Hematopoietic multipotent progenitor cell treated with erythropoietin and hydrocortisone succinate and interleukin-3 and kit ligand, for 15 days (in vitro differentiated cells): ENCODE measurements around the gene NIPBL.
"Not testable (repeated sequence)": the region's sequence is repeated elsewhere in the genome, so short reads cannot be mapped to it uniquely, and the experiment has no call there.

Experiments
- DNase-seq: peaks from one replicate; pipeline ENCODE4 v3.0.0-alpha.2; 2015; ENCODE audit warnings: low spot score

Gene NIPBL

DNA sequence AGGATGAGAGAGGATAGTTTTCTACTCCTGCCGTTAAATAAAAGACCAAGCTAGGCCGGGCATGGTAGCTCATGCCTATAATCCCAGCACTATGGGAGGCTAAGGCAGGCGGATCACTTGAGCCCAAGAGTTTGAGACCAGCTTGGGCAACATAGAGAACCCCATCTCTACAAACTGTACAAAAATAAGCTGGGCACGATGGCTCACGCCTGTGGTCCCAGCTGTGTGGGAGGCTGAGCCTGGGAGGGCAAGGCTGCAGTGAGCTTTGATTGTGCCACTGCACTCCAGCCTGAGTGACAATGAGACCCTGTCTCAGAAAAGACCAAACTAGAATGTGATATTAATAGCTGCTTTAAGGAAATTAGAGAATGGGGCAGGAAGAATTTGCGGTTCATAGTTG, 158.4 kb downstream of the NIPBL start:
- DNase-seq, result no peak

DNA sequence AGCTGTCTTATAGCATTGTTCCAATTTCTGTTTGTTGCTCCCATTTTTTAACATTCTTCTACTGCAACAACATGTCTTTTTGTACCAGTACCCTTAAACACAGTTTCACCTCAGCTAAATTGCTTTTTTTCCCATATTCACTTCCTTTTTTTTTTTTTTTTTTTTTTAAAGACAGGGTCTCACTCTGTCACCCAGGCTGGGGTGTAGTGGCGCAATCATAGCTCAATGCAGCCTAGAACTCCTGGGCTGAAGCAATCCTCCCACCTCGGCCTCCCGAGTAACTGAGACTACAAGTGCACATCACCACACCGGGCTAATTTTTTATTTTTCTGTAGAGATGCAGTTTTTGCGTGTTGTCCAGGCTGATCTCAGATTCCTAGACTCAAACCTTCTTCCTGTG, 161.3 kb downstream of the NIPBL start:
- no peak for DNase-seq

DNA sequence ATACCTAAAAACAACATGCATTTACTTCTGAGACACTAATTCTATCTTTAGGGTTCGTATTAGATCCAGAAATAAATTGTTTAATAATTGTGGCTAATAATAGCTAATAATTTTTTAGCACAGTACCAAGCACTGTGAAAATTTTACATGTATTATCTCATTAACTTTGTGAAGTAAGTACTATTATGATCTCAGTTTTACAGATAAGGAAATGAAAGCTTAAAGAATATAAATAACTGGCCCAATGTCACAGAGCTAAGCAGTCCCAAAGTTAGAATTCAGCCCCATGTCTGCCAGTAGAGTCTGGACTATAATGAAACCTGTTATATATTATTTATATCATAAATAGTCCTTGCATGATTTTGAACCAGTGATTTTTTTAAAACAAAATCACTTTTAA, 163.3 kb downstream of the NIPBL start:
- no peak for DNase-seq

DNA sequence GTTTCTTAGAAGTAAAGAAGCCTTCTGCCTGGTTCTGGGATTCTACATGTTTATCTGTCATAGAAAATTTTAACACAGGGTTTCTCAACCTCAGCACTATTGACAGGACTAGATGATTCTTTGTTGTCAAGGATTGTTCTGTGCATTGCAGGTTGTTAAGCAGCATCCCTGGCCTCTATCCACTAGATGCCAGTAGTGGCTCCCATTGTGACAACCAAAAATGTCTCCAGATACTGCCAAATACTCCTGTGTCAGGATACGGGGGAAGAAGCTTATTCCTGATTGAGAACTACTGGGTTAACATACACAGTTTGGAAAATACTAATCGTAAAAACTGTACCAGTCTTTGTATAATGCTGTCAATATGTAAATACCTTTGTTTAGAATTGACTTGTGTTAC, 167.1 kb downstream of the NIPBL start:
- no peak for DNase-seq

DNA sequence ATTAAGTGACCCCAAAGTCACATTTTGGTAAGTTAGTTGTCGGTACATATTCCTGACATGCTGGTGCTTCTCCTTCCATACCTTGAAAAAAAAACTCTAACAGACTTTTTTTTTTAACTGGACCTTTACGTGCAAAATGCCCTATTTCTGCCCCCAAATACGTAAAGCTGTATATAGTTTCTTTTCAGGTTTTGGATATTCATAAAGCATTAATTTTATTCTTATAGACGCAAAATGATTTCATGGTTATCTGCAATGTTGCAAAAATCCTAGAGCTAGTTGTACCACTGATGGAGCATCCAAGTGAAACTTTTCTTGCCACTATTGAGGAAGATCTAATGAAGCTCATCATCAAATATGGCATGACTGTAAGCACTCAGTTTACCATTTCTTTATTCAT, 167.6 kb downstream of the NIPBL start:
- no peak for DNase-seq

DNA sequence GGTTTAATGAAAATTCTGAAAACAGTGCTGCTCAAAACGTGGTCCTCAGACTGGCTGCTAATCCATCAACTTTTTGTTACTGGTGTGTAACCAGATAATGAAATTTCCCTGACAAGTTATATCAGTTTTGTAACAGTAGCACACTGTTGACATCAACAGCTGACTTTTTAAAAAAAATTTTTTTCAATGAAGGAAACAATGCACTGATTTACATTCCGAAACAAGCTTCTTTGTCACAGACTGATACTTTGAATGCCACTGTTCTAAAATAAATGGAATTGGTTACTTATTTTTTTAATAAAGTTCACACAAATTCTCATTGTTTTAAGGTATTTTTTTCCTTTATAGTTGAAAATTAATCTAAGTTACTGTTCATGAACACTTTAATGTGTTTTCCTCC, 169.1 kb downstream of the NIPBL start:
- no peak for DNase-seq

DNA sequence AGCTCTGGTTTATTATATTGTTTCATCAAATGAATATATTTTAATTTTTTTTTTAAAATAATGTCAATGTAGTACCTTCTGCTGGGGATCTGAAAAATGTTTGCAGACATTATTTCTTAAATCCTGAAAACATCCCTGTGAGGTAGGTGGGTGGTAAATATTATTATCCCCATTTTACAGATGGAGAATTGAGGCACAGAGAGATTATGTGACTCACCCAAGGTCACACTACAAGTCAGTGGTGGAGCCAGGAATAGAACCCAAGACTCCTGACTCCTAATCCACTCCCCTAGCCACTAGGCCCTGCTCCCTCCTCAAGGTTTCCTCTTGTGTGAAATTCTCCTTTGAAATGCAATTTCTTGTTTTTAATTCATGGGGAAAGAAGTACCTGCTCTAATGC, 171.4 kb downstream of the NIPBL start:
- no peak for DNase-seq

DNA sequence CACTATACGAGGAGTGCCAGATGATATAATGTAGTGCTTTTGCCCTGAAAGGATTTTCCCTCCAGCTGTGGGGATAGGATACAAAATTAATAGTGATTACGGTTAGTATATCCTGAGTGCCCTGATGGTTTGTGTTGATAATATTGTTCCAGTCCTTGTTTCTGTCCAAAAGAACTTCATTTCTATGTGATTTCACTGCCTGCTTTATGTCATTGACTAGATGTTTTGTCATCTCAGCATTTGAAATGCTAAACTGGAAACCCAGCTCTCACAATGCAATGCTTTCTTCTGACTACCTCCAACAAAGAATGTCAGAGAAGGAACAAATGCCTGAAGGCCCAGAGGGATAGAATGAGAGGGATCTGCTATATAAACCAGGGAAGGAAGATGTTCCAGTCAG, 177.8 kb downstream of the NIPBL start:
- no peak for DNase-seq

DNA sequence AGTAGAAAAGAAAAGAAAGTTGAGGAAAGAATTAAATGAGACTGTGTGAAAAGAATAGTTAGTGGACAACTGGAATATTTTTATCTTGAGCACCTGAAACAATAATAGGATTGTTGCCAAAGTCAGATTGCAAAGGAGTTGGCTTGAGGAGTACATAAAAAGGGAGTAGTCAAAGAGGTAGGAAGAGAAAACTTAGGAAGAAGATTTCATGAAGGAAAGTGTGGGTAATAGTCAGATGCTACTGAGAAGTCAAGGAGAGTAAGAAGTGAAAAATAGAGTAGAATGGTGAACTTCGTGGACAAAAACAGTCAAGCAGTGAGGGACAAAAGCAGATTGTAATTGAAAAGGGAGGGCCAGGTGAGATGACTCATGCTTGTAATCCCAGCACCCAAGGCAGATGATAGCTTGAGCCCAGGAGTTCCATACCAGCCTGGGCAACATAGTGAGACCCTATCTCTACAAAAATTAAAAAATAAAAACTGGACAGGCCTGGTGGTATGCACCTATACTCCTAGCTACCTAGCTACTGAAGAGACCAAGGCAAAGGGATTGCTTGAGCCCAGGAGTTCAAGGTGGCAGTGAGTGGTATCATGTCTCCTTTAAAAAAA, 178.9 kb downstream of the NIPBL start:
- no peak for DNase-seq

DNA sequence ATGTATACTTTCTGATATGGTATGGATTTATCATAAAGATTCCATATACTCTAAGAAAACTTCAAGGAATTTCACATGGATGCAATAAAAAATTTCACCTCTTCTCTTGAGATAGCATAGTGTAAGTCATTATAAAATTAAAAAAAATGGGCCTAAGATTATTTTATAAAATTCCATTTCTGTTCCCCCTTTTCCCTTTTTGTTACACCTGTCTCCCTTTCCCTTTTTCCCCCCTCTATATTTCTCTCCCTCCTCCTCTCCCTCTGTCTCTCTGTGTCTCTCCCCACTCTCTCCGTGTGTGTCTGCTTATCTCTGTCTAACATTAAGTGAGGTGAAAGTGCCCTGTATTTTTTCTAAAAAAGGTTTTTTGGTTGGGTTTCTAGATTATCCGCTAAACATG, 180.2 kb downstream of the NIPBL start:
- no peak for DNase-seq

DNA sequence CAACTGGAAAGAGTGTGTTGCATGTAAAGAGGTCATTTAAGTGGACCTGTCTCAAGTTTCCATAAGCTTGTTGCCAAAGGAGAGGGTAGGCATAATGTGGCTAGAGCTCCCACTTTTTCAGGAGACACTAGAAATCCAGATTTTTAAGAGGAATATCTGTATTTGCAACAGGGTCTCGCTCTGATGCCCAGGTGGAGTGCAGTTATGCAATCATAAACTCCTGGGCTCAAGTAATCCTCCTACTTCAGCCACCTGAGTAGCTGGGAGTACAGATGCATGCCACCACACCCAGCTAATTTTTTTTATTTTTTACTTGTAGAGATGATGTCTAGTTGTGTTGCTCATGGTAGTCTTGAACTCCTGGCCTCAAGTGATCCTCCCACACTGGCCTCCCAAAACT, 183.5 kb downstream of the NIPBL start:
- DNase-seq, result no peak

DNA sequence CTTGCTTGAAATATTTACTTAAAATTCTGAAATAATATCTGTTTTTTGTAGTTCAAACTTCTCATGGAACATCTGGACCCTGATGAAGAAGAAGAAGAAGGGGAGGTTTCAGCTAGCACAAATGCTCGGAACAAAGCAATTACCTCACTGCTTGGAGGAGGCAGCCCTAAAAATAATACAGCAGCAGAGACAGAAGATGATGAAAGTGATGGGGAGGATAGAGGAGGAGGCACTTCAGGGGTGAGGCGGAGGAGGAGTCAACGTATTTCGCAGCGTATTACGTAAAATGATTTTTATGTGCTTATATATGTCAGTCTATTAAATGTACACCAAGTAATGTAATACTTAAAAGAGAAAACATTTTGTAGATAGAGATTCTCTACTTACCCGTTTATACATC, 187.2 kb downstream of the NIPBL start:
- DNase-seq, result no peak

DNA sequence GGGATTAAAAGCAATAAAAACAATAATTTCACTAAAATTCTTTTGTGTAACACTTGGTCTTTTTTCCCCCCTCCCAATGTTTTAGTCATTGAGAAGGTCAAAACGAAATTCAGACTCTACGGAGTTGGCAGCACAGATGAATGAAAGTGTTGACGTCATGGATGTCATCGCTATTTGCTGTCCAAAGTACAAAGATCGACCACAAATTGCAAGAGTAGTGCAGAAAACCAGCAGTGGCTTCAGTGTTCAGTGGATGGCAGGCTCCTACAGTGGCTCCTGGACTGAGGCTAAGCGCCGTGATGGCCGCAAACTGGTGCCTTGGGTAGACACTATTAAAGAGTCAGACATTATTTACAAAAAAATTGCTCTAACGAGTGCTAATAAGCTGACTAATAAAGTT, 187.9 kb downstream of the NIPBL start:
- DNase-seq, result no peak

DNA sequence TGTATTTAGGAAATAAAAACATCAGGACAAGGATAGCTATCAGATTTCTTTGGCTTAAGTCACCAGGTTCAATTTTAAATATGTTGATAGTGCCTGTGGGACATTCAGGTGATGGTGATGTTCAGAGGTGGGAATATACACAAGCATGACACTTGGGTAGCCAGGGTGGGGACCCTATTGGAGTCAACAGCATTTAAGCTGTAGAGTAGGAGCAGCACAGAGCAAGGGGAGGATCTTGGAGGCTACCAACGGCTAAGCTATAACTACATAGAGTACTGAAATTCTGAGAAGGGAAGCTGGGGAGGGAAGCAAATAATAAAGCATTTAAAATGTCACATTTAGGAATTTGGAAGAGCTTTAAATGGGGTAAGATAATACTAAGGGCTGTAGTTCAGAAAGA, 194.9 kb downstream of the NIPBL start:
- DNase-seq, result no peak

DNA sequence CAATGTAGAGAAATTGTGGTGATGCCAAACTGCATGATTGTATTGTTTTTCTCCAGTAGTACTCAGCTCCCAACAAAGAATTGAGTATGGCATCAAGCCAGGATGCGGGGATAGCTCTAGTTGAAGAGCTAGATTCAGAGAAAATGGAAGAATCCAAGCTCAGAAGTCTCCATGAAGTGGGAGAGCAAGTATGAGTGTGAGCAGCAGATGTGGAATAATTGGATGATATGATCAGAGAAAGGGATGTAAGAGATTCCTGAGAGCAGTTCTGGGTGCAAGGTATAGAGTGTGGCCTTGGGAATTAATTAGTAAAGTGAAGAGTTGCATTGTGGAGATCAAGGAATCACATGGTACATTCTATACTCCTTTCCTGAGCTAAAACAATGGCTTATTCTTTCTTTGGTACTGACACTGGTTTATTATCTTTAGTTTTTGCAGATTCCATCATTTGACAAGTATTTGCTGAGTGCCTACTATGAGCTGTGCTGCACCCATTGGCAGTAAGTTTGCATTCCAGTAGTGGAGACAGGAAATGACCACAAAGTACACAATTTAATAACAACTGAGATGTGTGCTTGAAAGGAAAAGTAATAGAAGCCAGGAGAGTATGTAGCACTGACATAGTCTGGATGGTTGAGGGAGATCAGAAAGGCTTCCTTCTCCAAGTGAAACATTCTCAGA, 195.5 kb downstream of the NIPBL start:
- no peak for DNase-seq

DNA sequence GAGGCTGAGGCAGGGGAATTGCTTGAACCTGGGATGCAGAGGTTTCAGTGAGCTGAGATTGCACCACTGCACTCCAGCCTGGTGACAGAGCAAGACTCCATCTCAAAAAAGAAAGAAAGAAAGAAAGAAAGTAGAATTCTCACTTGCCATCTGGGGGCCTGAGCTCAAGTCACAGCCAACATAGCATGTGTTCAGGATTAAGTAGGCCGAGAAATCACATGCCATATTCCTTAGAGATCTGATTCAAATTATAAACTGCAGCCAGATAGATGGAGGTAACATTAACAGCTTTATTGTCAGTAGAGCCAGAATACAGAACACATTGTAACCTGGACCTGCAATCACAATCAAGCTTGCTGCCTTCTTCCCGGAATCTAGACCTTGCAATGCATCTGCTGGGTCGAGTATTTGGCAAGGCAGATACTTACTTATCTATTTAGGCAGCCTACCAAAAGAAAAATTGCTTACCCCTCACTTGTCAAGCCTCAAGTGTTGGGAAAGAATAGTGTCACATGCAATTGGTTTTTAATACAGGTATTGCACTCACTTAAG, 198.9 kb downstream of the NIPBL start:
- no peak for DNase-seq

DNA sequence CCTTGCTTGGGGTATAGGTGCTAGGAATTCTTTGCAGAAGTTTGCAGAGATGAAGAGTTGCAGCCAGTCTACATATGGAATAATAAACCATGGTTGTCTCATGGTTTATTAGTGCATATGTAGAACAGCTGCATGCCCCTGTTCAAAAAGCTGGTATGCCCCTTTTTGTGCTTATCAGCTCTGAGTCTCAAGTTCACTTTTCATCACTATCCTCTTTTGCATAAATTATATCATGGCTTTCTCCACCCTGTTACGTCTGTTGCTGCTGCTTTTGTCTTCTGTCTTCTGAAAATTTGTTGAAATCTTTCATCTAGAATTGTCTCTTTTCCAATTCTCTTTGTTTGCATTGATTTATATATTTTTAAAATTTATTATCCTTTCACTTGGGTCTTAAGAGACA, 200.6 kb downstream of the NIPBL start:
- no peak for DNase-seq

DNA sequence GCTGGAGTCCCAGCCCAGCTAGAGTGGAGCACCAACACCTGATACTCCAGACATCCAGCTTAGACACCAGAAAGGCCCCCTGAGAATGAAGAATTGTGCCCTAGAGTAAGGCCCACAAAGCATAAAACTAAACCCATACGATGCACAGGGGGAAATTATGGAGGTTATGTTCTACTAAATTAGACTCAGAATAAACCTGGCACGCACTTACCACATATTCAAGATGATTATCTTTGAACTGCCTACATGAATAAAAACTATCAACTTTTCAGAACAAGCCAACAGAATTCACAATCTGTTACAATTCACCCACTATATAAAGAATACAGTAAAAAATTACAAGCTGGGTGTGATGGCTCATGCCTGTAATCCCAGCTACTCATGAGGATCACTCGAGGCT, 204.1 kb downstream of the NIPBL start:
- no peak for DNase-seq

DNA sequence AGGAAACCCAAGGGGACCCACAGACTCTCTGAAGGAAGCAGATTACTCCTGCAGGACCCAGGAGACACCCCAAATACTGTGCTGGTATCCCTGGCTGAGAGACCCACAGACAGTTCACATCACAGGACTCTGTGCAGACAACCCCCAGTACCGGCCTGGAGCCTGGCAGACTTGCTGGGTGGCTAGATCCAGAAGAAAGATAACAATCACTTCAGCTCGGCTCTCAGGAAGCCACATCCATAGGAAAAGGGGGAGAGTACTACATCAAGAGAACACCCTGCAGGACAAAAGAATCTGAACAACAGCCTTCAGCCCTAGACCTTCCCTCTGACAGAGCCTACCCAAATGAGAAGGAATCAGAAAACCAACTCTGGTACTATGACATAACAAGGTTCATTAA, 206.4 kb downstream of the NIPBL start:
- DNase-seq, result not testable (repeated sequence)

DNA sequence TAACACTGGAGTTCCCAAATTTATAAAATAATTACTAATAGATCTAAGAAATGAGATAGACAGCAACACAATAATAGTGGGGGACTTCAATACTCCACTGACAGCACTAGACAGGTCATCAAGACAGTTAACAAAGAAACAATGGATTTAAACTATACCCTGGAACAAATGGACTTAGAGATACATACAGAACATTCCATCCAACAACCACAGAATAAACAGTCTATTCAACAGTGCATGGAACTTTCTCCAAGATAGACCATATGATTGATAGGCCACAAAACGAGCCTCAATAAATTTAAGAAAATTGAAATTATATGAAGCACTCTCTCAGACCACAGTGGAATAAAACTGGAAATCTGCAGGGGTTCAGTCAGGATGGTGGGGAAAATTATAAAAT, 209.5 kb downstream of the NIPBL start:
- not testable (repeated sequence) for DNase-seq

DNA sequence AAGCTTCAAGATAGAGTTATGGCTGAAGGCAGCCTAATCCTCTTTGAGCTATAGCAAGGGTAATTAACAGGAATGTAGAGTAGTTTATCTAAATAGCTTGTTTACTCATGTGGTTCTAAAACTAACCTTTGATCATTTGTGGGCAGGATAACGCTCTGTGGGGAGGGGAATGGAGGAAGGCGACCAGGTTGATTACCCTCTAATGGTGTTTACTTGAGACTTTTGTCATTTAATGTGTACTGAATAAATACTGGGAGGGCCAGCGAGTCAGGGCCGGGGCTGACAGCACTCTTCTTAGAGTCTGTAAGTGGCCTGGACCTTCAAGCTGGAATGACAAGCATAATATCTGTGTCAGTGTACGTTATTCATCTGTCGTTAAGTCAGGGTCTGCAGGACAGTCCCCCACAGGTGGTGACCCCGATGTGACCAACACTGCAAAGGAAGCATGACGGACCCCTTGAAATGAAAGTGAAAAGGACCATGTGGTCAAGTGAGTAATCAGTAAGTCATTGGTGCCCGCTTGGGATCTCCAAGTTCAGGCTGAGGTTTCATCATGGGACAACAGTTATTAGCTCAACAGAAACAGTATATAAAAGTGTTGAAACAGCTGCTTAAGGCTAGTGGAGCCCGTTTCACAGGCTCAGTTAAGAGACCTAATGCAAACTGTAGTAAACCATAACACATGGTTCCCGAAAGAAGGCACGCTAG, 210.1 kb downstream of the NIPBL start:
- no peak for DNase-seq

DNA sequence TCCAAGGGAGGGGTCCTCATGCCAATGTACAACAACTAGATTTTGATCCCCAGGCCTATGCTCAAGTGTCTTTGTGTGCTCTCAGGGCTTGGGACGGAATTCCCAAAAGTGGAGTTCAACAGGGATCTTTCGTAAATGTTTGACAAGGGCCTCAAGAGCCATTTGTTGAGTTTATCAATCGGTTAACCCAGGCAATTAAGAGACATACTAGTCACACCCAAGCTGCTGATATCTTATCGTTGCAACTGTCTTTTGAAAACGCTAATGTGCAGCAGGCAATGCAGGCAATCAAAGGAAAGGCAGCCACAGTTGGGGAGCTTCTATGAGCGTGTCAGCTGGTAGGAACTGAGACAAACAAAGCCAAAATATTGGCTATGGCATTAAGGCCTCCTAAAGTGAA, 211.4 kb downstream of the NIPBL start:
- no peak for DNase-seq

DNA sequence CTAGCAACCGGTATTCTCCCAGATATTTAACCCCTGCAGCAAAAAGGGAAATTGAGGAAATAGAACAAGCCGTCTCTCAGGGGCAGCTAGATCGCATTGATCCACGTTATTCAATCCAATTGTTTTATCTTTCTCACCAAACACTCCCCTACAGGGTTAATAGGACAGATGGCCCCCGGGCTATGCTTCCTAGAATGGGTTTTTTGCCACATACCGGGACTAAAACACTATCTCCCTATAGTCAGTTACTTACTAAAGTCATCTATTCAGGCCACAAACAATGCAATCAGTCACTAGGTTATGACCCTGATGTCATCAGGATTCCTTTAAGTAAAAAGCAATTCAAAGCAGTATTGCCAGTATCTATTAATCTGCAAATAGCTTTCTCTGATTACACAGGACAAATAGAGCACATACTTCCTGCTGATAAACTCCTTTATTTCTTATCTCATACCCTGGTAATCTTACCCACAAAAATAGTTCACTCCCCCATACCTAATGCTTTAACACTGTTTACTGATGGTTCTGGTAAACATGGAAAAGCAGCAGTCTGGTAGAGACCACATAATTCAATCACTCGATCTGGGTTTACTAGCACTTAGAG, 213.7 kb downstream of the NIPBL start:
- no peak for DNase-seq
